ENCODE data around the gene SEMA3A.

SEMA3A gene

DNA sequence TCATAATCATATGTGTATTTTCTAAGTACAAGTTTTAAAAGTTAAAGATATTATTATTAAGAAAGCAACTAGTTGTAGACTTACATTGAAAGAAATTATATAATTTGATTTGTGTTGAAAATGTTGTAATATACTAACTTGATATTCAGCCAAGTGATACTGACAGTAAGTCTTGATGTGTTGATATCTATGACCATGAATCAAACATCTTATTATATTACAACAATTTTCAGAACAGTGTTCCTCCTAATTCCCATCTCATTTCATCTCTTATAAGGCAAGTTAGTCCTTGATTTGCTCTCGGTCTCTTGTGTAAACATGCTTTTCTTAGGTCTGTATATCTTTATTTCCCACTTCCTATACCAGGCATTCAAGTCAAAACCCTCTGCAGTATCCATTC, 276.4 kb downstream of the SEMA3A start:
- no peak for DNase-seq

DNA sequence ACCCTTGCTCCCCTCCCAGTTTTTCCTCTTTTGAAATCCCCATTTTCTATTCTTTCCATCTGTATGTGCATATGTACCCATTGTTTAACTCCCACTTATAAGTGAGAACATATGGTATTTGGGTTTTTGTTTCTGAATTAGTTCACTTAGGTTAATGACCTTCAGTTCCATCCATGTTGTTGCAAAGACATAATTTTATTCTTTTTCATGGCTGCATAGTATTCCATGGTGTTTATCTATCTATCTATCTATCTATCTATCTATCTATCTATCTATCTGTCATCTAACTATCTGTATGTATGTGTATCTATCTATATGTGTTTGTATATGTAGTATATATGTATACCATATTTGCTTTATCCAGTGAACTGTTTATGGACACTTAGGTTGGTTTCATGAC, 281.4 kb downstream of the SEMA3A start:
- DNase-seq: no peak

DNA sequence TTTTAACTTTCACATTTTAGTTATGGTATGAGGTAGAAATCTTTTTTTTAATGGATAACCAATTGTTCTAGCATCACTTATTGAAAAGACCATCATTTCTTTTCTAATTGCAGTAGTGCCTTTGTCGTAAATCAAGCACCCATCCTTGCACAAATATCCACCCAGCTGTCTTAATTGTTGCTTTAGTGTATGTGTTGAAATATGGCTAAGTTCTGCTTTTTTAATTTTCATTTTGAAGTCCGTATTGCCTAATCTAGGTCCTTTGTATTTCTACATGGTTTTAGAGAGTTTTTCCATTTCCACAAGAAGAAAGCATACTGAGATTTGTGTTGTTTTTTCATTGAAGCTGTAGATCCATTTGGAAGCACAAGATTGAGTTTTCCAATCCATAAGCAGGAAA, 286.1 kb downstream of the SEMA3A start:
- DNase-seq: no peak
